B cell (primary cell): ENCODE data around the gene NTM. TPM values are rescaled to one million over a fixed set of nuclear protein-coding genes. Genes with fewer than 3 reads are reported as not detected.

Experiments used
- ATAC-seq: fragments of 200-7000 bp; cut with Tn5 transposase; one replicate; pipeline ENCODE4 v1.10.0; 2021; ENCODE audit warnings: low read depth, mild to moderate bottlenecking, moderate number of reproducible peaks, moderate library complexity
- CTCF ChIA-PET: fragments of 350-600 bp; sonication (Branson Sonifier 250); formaldehyde crosslinking; loops from one replicate; lab custom pipeline; 2021; ENCODE audit warnings: antibody characterized with exemption, inconsistent platforms; lab: Charles Lee
- POLR2A ChIA-PET: fragments of 350-600 bp; sonication (Branson Sonifier 250); formaldehyde crosslinking; loops from one replicate; lab custom pipeline; 2021; ENCODE audit warnings: antibody characterized with exemption; lab: Charles Lee
- DNase-seq: peaks from one replicate; pipeline ENCODE4 v3.0.0; 2013
- H2AFZ ChIP-seq: 2 replicates; pipeline ENCODE4 v1.6.1; 2012; ENCODE audit warnings: mild to moderate bottlenecking, low read depth, low read length; ENCODE audit not compliant: insufficient read depth, poor library complexity, severe bottlenecking
- H3K27ac ChIP-seq, 2 donors: 1 replicate in 1 of 2; 2 replicates in 1 of 2; pipeline ENCODE4 v1.5.1; 2012 to 2013; ENCODE audit warnings: low read length in 2 of 2, mild to moderate bottlenecking in 2 of 2, moderate library complexity in 1 of 2
- H3K27me3 ChIP-seq, 4 experiments: fragments of 200-600 bp in 1 of 4; sonication (generic) in 1 of 4; replicated peaks in 1 of 4; 1 replicate in 2 of 4; 2 replicates in 2 of 4; pipeline versions ENCODE4 v1.6.1 to v1.7.0; 2013 to 2016; ENCODE audit warnings: low read length in 3 of 4, mild to moderate bottlenecking in 2 of 4, mixed read lengths in 1 of 4, moderate library complexity in 1 of 4; ENCODE audit not compliant: insufficient read depth in 4 of 4, control insufficient read depth in 3 of 4; ENCODE audit errors: control extremely low read depth in 1 of 4
- H3K36me3 ChIP-seq, 2 experiments: replicated peaks in 1 of 2; 1 replicate in 1 of 2; 2 replicates in 1 of 2; pipeline versions ENCODE4 v1.6.1 to v1.7.1; 2013; ENCODE audit warnings: low read length in 1 of 2; ENCODE audit not compliant: insufficient read depth in 2 of 2, control insufficient read depth in 1 of 2; ENCODE audit errors: control extremely low read depth in 1 of 2, extremely low read depth in 1 of 2
- H3K4me1 ChIP-seq, 2 donors: fragments of 200-600 bp in 1 of 2; sonication (generic) in 1 of 2; 1 replicate in 1 of 2; 2 replicates in 1 of 2; pipeline versions ENCODE4 v1.5.1 to v1.6.1; 2013 to 2017; ENCODE audit warnings: low read length in 2 of 2; ENCODE audit not compliant: control insufficient read depth in 2 of 2, insufficient read depth in 2 of 2
- H3K4me2 ChIP-seq: replicated peaks from 2 replicates; pipeline ENCODE3; 2012; ENCODE audit warnings: mild to moderate bottlenecking, low read depth, low read length; ENCODE audit not compliant: poor library complexity, severe bottlenecking
- H3K4me3 ChIP-seq, 5 experiments: fragments of 200-600 bp in 1 of 5; sonication (generic) in 1 of 5; 1 replicate in 3 of 5; 2 replicates in 2 of 5; pipeline versions ENCODE4 v1.5.1 to v1.7.0; 2011 to 2016; ENCODE audit warnings: low read length in 4 of 5, mild to moderate bottlenecking in 4 of 5, low read depth in 2 of 5, control low read depth in 1 of 5, moderate library complexity in 1 of 5; ENCODE audit not compliant: insufficient read depth in 1 of 5; ENCODE audit errors: control extremely low read depth in 1 of 5, extremely low read depth in 1 of 5
- H3K79me2 ChIP-seq: fragments of 200-600 bp; sonication (generic); one replicate; pipeline ENCODE4 v1.6.0; 2016; ENCODE audit warnings: low read length; ENCODE audit not compliant: control insufficient read depth, insufficient read depth
- H3K9ac ChIP-seq: fragments of 200-600 bp; sonication (generic); 2 replicates; pipeline ENCODE4 v1.6.1; 2017; ENCODE audit warnings: mild to moderate bottlenecking, low read length, moderate library complexity
- H3K9me3 ChIP-seq, 3 donors: one replicate each; pipeline versions ENCODE4 v1.6.1 to v1.7.1; 2013; ENCODE audit warnings: low read length in 2 of 3; ENCODE audit not compliant: control insufficient read depth in 2 of 3, insufficient read depth in 1 of 3; ENCODE audit errors: control extremely low read depth in 1 of 3
- H4K20me1 ChIP-seq: 2 replicates; pipeline ENCODE4 v1.6.0; 2012; ENCODE audit warnings: mild to moderate bottlenecking, low read length; ENCODE audit not compliant: insufficient read depth, control insufficient read depth, poor library complexity, severe bottlenecking
- H3K27ac Mint-ChIP-seq: one replicate; pipeline ENCODE4 v1.8.0; 2021; ENCODE audit warnings: mixed read lengths
- H3K27me3 Mint-ChIP-seq: one replicate; pipeline ENCODE4 v1.8.0; 2021; ENCODE audit warnings: mixed read lengths
- H3K4me1 Mint-ChIP-seq: one replicate; pipeline ENCODE4 v1.8.0; 2021; ENCODE audit warnings: mixed read lengths
- H3K4me3 Mint-ChIP-seq: one replicate; pipeline ENCODE4 v1.8.0; 2021; ENCODE audit warnings: mixed read lengths
- H3K9me3 Mint-ChIP-seq: one replicate; pipeline ENCODE4 v1.8.0; 2022; ENCODE audit warnings: mixed read lengths; ENCODE audit not compliant: insufficient read depth
- CTCF ChIP-seq: fragments of 200-600 bp; IDR thresholded peaks from one replicate; pipeline ENCODE4 v1.8.0; 2022; ENCODE audit warnings: antibody characterized with exemption, mild to moderate bottlenecking
- EZH2 ChIP-seq: IDR thresholded peaks from 2 replicates; pipeline ENCODE4 v1.6.1; 2012; ENCODE audit warnings: borderline replicate concordance, low read depth, mild to moderate bottlenecking, moderate library complexity, low read length; ENCODE audit not compliant: insufficient read depth, poor library complexity, severe bottlenecking
- WGBS: methylation state at CpG from one replicate; pipeline ENCODE4 v1.1.5; 2013; ENCODE audit warnings: missing lambda C conversion rate; ENCODE audit not compliant: insufficient coverage; 5-methylcytosine and 5-hydroxymethylcytosine counted together
- intact Hi-C: fragments of 100-400 bp; cut with micrococcal nuclease; formaldehyde crosslinking; loops from one replicate; pipeline ENCODE4 v1.10.0; 2022
- polyA plus RNA-seq: library from polyadenylated mRNA; depleted of rRNA; stranded (reverse); fragments of >200 nt; gene quantifications from 2 replicates; pipeline ENCODE4 v1.2.3, GENCODE V29; 2012
- total RNA-seq, 2 donors: library from RNA; stranded (reverse); fragments of 120-200 nt in 1 of 2; gene quantifications; 1 replicate in 1 of 2; 2 replicates in 1 of 2; pipeline versions ENCODE4 v1.2.3 to v1.2.4, GENCODE V29; 2013 to 2022

NTM gene
- total and polyA plus RNA-seq, 2 donors (not counting 1 experiment from before 2014, with no cell fraction given): not detected

DNA sequence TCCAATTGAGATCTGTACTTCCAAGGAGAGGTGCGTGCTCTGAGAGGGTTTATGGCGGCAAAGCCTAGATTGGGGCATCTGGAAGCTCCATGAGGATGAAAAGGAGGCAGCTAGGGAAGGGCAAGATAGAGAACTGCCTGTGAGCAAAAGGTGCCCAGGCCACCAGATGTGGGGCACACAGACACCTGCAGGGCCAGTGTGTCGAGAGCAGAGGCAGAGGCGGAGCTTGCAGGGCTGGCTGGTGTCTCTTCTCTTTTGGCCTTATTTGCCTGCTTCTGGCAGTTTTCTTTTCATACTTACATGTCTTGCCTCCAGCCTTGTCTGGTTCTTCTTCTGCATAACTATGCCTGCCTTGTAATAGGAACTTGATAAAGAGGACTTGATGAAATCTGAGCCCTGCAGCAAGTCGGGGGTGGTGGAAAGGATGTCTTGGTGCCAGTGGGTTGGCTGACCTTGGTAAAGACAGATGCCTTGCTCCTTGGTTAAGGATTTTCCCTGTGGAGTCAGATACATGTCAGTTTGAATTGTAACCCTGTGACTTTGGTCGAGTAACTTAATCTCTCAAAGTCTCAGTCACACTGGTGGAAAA, 680.3 kb downstream of the NTM start:
- no peak overlapping the region for H3K4me2 ChIP-seq
- H3K9me3 Mint-ChIP-seq: no peaks in the 10 kb centered on the region
- DNase-seq: no peak
- H2AFZ ChIP-seq: no peak overlapping the region
- H3K4me3 ChIP-seq: no peak overlapping the region
- H3K27me3 ChIP-seq: no peaks in the 10 kb centered on the region
- no peaks in the 10 kb centered on the region for H3K36me3 ChIP-seq
- ChIA-PET POLR2A (no interaction called here), CTCF (no interaction called here)
- no peaks in the 10 kb centered on the region for H4K20me1 ChIP-seq
- ATAC-seq: no peak
- H3K9ac ChIP-seq: no peak overlapping the region
- H3K27ac Mint-ChIP-seq: no peak overlapping the region
- WGBS: 74% methylated on average over 5 of the region's 6 CpGs
- no peaks in the 10 kb centered on the region for H3K4me1 Mint-ChIP-seq
- H3K9me3 ChIP-seq: peaks cover 0 to 6% (median 0%) of the 10 kb centered on the region in 3 donors
- intact Hi-C loops: no loop called here
- no peaks in the 10 kb centered on the region for H3K79me2 ChIP-seq
- no peak overlapping the region for H3K27ac ChIP-seq
- no peak overlapping the region for H3K4me3 Mint-ChIP-seq
- H3K27me3 Mint-ChIP-seq: no peaks in the 10 kb centered on the region
- TF ChIP-seq EZH2 (no peak), CTCF (no peak)
- no peaks in the 10 kb centered on the region for H3K4me1 ChIP-seq

DNA sequence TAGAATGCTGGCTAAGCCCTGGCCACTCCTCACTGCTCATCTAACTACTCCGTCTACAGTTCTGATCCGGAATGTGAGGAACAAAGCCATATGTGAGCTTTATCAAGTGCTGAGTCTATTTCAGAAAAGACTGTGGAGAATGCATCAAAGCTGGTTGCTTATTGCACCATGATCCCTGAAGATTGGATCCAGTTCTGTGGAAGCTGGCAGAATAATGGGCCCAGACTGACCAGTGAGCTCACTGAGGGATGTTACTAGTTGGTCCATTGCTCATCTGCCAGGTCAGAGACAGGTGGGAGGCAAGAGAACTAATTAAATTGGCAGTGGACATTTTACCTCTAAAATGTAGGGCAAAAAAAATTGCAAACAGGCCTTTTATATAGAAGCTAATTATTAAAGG, 681.3 kb downstream of the NTM start:
- CTCF ChIA-PET: no interaction called here
- POLR2A ChIA-PET: no interaction called here
- TF ChIP-seq CTCF: no peak
- TF ChIP-seq EZH2: no peak

More for the DNA sequence above, 681.3 kb downstream of the NTM start:
- Mint-ChIP-seq H3K9me3 (no peaks in the 10 kb centered on the region), H3K4me1 (no peaks in the 10 kb centered on the region), H3K27me3 (no peaks in the 10 kb centered on the region), H3K4me3 (no peak overlapping the region), H3K27ac (no peak overlapping the region)
- no peak overlapping the region for H3K9ac ChIP-seq
- intact Hi-C loops: no loop called here
- no peak overlapping the region for H3K4me2 ChIP-seq
- no peak overlapping the region for H2AFZ ChIP-seq
- H3K4me1 ChIP-seq: no peaks in the 10 kb centered on the region
- no peaks in the 10 kb centered on the region for H4K20me1 ChIP-seq
- WGBS: 92% methylated on average over 2 of the region's 2 CpGs
- H3K79me2 ChIP-seq: no peaks in the 10 kb centered on the region
- no peak for ATAC-seq
- no peak overlapping the region for H3K27ac ChIP-seq
- peaks cover 0 to 6% (median 0%) of the 10 kb centered on the region in 3 donors for H3K9me3 ChIP-seq
- H3K4me3 ChIP-seq: no peak overlapping the region
- no peaks in the 10 kb centered on the region for H3K27me3 ChIP-seq
- no peaks in the 10 kb centered on the region for H3K36me3 ChIP-seq
- DNase-seq: no peak
